G401.6 (cell line): ENCODE measurements around the gene UBXN11.
"Not testable (repeated sequence)": the region's sequence is repeated elsewhere in the genome, so short reads cannot be mapped to it uniquely, and the experiment has no call there.

Experiments
- FAIRE-seq: peaks from 2 replicates; lab custom pipeline; 2012; peaks lifted over from hg19 to GRCh38; lab: Jason Lieb, UNC

Gene UBXN11

GRCh38 chr1:26305667-26306289, 658 bp downstream of the UBXN11 start:
- no peak for FAIRE-seq

GRCh38 chr1:26302733-26303405, 3.6 kb downstream of the UBXN11 start:
- FAIRE-seq: no peak

GRCh38 chr1:26300578-26301275, 5.7 kb downstream of the UBXN11 start:
- FAIRE-seq: no peak

- no peak for FAIRE-seq
Observed at GRCh38 chr1:26297791-26298124, 8.7 kb downstream of the UBXN11 start.

GRCh38 chr1:26297057-26297790, 9.2 kb downstream of the UBXN11 start:
- FAIRE-seq: no peak

- no peak for FAIRE-seq
Observed at GRCh38 chr1:26296340-26297056, 9.9 kb downstream of the UBXN11 start.

- no peak for FAIRE-seq
Observed at GRCh38 chr1:26295194-26296138, 11.0 kb downstream of the UBXN11 start.

GRCh38 chr1:26293911-26294463, 12.4 kb downstream of the UBXN11 start:
- FAIRE-seq: no peak

GRCh38 chr1:26292735-26293134, 13.7 kb downstream of the UBXN11 start:
- not testable (repeated sequence) for FAIRE-seq

- no peak for FAIRE-seq
Observed at GRCh38 chr1:26291939-26292338, 14.5 kb downstream of the UBXN11 start.

- no peak for FAIRE-seq
Observed at GRCh38 chr1:26291433-26291832, 15.0 kb downstream of the UBXN11 start.

- FAIRE-seq: no peak
Observed at GRCh38 chr1:26290882-26291261, 15.6 kb downstream of the UBXN11 start.

GRCh38 chr1:26290122-26290881, 16.1 kb downstream of the UBXN11 start:
- FAIRE-seq: no peak

- FAIRE-seq: no peak
Observed at GRCh38 chr1:26289158-26290059, 17.0 kb downstream of the UBXN11 start.

GRCh38 chr1:26288311-26288941, 18.0 kb downstream of the UBXN11 start:
- FAIRE-seq: no peak

GRCh38 chr1:26287811-26288210, 18.6 kb downstream of the UBXN11 start:
- FAIRE-seq: no peak

GRCh38 chr1:26287033-26287711, 19.3 kb downstream of the UBXN11 start:
- FAIRE-seq: no peak

GRCh38 chr1:26286064-26286416, 20.4 kb downstream of the UBXN11 start:
- FAIRE-seq: no peak
